Endothelial cell of umbilical vein (primary cell): ENCODE data around the gene CDH7.

ENCODE experiments used
- MYC ChIP-seq: IDR thresholded peaks from one replicate; pipeline ENCODE4 v1.6.1; 2011; ENCODE audit warnings: mild to moderate bottlenecking, low read depth, low read length
- POLR2A ChIP-seq: IDR thresholded peaks from 2 replicates; pipeline ENCODE4 v1.6.1; 2012; ENCODE audit warnings: low read depth, mild to moderate bottlenecking, control low read depth, low read length
- TF ChIP-seq, protein P1 (sequence below), 2 donors: IDR thresholded peaks; 1 replicate in 1 of 2; 2 replicates in 1 of 2; pipeline ENCODE4 v1.5.1; 2011; ENCODE audit warnings: low read length in 2 of 2, mild to moderate bottlenecking in 2 of 2, moderate library complexity in 2 of 2, control low read depth in 1 of 2, inconsistent platforms in 1 of 2, low read depth in 1 of 2; ENCODE audit not compliant: insufficient read depth in 1 of 2; ENCODE audit errors: extremely low read depth in 1 of 2

DNA sequence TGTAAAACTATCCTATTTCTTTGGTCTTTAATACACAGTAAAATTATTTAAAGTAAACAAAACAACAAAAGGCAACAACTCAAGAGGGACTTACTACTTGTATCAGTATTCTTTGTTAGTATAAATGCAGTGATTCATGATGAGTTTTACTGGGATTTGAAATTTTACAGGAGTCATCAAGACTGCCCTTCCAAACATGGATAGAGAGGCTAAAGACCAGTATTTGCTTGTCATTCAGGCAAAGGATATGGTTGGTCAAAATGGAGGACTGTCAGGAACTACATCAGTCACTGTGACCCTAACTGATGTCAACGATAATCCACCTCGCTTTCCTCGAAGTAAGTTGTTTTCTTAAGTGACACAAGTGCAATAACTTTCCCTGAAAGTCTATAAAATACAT, 71.1 kb downstream of the CDH7 start:
- TF ChIP-seq, protein P1, sequence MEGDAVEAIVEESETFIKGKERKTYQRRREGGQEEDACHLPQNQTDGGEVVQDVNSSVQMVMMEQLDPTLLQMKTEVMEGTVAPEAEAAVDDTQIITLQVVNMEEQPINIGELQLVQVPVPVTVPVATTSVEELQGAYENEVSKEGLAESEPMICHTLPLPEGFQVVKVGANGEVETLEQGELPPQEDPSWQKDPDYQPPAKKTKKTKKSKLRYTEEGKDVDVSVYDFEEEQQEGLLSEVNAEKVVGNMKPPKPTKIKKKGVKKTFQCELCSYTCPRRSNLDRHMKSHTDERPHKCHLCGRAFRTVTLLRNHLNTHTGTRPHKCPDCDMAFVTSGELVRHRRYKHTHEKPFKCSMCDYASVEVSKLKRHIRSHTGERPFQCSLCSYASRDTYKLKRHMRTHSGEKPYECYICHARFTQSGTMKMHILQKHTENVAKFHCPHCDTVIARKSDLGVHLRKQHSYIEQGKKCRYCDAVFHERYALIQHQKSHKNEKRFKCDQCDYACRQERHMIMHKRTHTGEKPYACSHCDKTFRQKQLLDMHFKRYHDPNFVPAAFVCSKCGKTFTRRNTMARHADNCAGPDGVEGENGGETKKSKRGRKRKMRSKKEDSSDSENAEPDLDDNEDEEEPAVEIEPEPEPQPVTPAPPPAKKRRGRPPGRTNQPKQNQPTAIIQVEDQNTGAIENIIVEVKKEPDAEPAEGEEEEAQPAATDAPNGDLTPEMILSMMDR (IDR thresholded peaks at IDR 0.05; ENCODE audit: extremely low read depth in 1 of 2, insufficient read depth in 1 of 2, low read depth in 1 of 2, low read length in 2 of 2) = no peak
- TF ChIP-seq MYC (no peak), POLR2A (no peak)
